GM18907 (cell line): Measurements from ENCODE around the gene LONP1.

ENCODE experiments used
- ATAC-seq: cut with Tn5 transposase; IDR thresholded peaks from one replicate; pipeline ENCODE4 v1.9.1; 2021; ENCODE audit warnings: mild to moderate bottlenecking, moderate library complexity; ENCODE audit not compliant: unreplicated experiment

Gene LONP1

DNA sequence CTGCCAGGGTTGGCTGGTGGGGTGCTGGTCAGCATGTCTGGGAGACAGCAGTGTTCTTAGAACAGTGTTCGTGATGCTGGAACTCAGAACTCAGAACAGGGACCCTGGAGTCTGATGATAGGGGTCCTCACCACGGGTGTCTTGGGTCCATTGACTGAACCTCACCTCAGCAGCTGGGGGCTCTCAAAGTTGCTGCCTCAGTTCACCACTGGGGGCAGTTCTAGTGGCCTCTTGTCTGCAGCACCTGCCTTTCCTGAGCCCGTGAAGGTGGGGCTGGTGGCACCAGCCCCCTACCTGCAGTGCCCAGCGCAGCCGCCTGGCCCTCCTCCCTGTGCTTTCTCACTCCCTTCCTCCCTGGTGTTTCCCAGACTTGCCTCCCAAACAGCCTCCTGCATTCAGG lies 68.6 kb downstream of the LONP1 start:
- ATAC-seq = no peak

GRCh38 chr19:5648464-5648863 lies 71.5 kb downstream of the LONP1 start:
- ATAC-seq = no peak

GRCh38 chr19:5646703-5647102 lies 73.2 kb downstream of the LONP1 start:
- no peak for ATAC-seq

- ATAC-seq = no peak
These were observed 74.5 kb downstream of the LONP1 start for GRCh38 chr19:5645409-5645808.

DNA sequence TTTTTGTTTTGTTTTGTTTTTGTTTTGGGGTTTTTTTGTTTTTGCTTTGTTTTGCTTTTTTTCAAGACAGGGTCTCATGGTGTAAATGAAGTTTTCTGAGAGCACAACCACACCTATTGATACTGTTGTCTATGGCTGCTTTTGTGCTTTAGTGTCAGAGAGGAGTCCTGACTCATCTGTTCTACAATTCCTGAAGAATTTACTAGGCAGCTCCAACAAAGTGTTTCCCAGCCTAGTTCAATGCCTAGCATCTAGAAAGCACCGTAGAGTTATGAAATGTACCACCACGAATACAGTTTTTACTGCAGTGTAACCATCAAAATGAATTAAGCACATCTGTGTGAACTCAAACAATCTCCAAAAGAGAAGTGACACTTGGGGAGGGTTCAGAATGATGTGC lies 75.9 kb downstream of the LONP1 start:
- ATAC-seq = no peak

DNA sequence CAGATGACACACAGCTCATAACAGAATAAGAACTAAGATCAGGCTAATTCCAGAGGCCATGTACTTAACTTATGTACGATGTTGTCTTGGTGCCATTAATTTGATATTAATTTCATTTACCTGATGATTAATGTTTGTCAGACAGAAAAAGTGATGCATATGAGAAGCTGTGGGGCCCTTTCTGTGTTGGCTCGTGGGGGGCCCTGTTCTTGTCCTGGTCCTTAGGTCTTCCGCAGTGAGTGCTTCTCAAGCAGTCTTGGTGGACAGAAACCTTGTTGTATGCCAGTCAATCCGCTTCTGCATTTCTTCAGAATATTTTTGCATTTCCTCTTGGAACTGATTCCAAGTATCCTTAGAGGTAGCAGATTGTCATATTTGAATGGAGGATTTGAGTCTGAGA lies 76.9 kb downstream of the LONP1 start:
- ATAC-seq = no peak

DNA sequence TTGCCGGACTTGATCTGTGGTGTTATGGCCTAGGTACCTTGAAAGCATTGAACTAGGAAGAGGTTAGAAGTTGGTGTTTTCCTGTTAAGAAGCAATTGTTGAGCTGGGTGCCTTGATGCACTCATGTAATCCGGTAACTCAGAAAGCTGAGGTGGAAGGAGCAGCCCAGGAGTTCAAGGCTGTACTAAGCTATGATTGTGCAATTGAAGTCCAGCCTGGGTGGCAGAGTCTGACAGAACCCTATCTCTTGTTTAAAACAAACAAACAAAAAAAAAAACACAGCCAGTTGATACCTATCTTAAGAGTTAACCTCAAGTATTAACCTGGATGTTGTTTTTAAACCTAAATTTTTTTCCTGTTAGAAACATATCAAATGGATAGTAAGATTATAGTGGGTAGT lies 77.7 kb downstream of the LONP1 start:
- ATAC-seq = no peak
